CD4-positive, alpha-beta T cell treated with Interleukin-2 at 100 ng/mL for 4 hours (primary cell): ENCODE measurements around the gene ZNG1A.
"Not testable (repeated sequence)": the region's sequence is repeated elsewhere in the genome, so short reads cannot be mapped to it uniquely, and the experiment has no call there.

Experiments used
- DNase-seq: peaks from one replicate; pipeline ENCODE4 v3.0.0-alpha.2; 2020; ENCODE audit warnings: low spot score

Gene ZNG1A

DNA sequence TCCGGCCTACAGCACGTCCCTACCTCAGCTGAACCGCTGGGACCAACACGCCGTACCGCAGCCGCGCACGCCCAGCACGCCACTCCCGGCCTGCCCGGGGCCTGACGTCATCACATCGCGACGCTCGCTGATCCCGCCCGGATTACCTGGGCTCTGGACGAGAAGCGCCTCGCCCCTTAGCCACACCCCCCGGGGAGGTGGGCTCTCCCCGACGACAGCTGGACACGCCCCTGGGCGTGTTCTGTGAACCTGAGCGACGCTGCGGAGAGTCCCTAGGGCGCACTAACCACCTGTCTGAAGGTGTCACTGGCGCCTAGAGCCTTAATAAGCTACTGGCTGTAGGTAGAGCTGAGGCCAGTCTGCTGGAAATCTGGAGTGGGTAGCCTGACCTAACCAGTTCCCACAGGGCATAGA is at the start of gene ZNG1A:
ZNG1A (minus strand) TSS at position 87 of the 414 bp plus-strand sequence. CDS start 87 bp downstream, outside the sequence.
- DNase-seq = peak; percentile 86

DNA sequence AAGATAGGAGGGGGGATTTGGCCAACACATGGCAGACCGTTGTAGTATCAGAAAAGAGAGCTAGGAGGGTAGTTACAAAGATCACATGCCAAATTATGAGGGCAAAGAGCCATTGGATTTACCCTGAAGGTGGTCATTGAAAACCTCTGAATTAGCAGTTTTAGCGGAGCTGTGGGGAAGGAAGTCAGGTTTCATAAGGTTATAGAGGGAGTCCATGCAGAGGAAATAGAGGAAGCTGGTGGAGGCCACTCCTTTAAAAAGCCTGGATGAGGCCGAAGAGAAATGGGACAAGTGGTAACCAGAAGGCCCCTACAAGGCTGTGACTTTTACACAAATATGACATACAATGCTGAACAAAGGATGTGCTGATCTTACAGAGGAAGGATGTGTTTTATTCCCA is 49.0 kb upstream of the ZNG1A start:
- DNase-seq = no peak

DNA sequence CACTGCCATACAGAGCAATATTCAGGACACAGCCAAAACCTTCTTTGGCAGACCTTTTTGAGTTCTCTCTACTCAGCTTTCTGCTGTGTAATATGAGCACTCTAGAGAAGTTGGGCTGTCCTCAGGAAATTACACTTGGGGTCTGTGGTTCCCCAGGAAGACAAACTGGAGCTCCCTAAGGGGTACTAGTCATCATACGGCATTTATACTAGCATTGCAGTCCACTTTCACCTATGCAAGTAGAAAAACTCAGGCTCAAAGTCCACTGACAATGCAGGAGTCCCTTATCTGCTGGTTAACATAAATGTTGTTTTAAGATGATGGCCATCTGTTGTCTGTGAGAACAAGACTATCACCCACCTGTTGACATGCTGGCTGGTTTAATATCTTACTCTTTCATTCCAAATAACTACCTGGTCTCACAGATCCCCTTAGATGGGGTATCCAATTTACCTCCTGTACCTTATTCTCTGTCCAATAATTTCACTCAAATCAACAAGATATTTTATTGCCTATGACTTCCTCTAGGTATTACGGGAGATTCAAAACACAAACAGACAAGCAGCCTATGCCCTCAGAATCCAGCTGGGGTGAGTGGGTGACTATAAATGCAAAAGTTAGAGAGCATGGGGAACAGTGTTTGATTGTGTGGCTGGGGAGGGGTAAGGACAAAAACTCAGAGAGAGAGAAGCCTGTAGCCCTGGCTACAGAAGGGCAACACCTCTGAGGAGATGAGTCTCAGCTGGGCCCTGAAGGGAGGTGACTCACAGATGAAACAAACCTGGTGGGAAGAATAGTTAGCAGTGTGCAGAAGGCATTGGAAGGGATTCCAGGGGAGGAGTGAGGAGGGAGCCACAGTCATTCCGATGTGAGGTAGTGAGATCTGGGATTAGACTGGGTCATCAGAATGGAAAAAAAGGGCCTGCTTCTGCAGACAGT is 46.0 kb upstream of the ZNG1A start:
- peak; percentile 30 for DNase-seq

DNA sequence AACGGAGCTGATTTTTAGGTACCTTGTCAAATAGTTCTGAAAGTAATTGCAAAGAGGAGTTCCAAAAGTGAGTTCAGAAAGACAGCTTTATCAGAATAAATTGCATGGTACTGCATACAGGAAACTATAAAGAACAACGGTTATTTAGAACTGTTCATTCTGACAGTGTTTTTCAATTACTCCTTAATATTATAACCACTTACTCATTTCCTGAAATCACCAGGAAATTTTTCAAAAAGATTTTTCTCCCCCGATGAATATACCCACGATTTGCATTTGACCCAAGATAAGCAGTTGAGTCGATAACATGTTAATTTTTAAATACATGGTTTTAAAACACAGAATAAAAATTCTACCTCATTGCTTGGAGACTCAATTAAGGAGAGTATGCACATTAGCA is 45.2 kb upstream of the ZNG1A start:
- DNase-seq = no peak

DNA sequence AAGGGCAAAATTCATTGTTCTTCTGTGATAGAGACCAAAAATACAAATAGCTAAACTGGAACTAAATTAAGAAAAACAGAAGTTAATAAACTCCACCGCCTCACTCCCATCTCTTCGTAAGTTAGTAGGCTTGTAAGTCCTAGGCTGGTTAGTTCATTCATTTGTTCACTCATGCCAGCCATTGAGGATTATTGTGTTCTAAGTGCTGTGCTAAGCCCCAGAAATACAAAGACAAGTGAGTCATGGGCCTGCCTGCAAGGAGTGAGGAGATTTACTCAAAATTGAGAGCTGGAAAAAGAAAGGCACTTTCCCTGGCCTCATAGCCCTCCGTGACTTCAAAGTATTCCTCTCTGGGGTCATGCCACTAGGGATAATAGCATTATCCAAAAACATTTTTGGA is 44.3 kb upstream of the ZNG1A start:
- DNase-seq = no peak

DNA sequence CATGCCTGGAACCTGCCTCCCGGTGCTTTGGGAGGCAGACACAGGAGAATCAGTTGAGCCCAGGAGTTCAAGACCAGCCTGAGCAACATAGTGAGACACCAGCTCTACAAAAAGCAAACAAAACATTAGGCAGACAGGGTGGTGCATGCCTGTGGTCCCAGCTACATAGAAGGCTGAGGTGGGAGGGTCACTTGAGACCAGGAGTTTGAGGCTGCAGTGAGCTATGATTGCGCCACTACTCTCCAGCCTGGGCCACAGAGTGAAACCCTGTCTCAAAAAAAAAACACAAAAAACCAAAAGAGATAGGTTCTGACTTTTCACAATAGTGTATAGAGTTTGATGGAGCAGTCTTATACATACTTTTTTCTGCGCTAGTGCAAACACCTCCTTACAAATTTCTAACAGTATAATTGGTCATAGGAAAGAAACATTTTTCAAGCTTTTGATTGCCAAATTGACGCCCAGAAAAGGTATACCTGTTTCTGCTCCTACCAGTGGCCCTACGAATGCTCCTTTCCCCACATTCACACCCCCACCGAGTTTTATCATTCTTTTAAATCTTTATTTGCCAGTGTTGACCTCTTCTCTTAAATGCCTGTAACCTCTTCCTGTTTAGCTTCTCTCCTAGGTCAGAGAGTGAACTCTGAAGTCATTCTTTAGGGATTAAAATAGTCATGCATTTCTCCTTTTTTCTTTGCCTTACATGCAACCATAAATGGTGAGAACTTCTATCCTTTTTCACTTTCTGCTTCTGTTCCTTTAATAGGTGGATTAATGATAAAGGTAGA is 43.3 kb upstream of the ZNG1A start:
- DNase-seq = peak; percentile 20

DNA sequence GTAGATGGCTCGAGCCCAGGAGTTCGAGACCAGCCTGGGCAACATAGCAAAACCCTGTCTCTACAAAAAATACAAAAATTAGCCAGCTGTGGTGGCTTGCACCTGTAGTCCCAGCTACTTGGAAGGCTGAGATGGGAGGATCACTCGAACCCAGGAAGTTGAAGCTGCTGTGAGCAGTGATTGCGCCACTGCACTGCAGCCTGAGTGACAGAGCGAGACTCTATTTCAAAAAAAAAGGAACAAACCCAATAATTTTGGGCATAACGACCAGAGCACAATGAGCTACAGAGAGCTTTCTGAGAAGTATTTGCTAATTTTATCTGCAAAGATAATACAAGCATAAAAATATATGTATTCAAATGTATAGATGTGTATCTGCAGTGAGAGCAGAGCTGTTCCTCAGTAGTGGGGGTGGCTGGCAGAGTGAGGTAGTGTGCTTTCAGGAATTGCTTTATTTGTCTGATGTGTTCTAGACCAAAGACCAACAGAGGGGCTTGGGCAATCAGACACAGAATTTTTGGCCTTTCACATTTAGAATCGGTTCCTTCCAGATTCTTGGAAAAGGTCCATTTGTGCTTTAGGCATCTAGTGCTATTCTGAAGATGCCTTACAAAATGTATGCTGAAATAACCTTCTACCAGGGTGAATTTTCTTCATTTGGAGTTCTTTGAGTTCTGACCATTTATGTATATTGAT is 41.0 kb upstream of the ZNG1A start:
- DNase-seq = no peak

DNA sequence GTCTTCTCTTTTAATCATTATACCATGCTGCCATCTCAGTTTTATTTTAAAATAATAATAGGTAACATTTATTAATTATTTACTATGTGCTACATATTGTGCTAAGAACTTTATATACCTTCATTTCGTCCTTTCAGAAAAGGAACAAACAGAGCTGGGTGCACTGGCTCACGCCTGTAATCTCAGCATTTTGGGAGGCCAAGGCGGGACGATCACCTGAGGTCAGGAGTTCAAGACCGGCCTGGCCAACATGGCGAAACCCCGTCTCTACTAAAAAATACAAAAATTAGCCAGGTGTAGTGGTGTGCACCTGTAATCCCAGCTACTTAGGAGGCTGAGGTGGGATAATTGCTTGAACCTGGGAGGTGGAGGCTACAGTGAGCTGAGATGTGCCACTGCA is 40.2 kb upstream of the ZNG1A start:
- DNase-seq = not testable (repeated sequence)

DNA sequence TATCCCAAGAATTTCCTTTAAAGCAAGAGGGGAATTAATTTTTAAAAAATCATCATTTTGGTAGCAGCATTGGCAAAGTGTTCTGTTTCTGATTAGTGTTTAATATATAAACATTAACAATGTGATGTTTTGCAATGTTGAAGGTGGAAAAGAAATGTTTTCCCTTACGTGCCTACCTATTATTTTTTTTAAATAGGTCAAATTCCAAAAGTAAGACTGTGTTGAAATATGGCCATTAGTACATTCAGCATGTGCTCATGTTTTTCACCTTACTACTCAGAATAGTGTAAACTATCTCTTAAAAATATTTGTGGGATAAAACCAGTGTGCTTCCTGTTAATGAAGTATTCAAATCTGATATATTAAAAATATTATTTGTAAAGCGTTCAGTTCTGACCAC is 39.1 kb upstream of the ZNG1A start:
- no peak for DNase-seq

DNA sequence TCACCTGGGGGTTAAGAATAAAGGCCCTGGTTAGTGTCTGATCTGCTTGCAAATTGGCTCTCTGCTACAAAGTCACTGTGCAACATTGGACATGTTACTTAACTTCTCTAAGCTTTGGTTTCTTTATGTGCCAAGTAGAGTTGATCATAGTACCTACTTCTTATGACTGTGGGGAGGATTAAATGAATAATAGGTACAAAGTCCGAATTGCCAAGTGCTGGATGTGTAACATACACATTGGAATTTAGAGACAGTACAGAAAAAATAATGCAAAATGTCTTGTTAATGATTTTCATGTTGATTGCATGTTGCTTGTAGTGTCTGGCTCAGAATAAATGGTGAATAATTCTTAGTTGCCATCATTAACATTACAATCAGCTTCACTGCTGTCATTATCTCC is 38.0 kb upstream of the ZNG1A start:
- no peak for DNase-seq

DNA sequence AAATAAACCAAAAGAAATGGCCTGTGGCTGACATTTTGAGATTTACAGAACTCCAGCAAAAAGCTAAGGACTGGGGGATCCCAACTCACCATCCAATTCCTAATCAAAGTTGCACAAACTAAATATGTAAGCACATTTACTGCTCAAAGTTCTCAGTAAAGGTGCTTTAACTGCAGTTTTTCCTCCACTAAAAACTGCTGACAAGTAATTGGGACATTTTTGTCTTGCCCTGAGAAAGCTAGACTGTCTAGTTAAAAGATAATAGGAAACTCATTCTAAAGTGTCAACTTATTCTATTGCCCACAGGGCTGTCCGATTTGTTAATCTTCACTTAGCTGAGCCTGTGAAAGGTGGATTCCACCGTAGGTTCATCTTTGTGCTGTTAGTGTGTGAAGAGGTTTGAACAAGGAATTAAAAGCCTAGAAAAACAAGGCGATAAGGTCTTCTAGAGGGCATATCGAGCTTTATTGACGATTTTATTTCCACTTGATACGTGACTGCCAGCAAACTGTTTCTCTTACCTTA is 36.8 kb upstream of the ZNG1A start:
- DNase-seq = no peak

DNA sequence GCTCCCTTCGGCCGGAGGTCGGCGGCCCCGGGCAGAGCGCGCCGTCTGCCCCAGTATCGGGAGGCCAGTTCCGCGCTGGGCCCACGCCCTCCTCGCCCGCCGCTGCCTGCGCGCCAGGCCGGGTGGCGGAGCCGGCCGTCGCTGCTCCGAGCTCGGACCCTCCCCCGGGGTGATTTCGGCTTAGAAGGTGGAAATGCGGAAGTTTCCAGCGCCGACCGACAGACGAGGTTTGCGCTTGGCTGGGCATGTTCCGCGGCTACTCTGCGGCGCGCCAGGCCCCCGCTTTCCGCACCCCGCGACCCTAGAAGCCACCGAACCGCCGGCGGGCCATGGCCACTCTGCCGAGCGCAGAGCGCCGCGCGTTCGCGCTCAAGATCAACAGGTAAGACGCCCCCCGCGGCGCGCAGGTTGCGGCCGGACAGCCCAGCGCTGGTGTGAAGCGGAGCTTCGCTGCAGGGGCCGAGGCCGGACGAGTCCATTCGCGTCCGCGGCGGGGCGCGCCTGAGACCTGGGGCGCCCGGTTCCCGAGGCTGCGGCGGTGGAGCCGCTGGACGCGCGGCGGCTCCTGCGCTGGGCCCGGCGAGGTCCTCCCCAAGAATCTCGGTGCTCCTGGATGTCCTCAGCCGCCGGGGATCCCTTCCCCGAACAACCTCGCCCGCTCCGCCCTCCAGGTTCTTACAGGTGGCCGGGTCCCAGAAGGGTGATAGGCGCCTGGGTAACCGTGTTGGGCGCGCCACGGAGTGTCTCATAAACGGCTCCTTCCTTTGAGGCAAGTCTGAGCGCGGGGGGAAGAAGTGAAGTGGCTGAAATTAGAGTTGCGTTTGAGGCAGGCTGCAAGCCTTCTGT is 36.0 kb upstream of the ZNG1A start, which contains the start of gene DOCK8:
DOCK8 (plus strand) TSS at position 218 of the 846 bp plus-strand sequence; CDS start at position 330, 112 bp downstream.
- DNase-seq = peak; percentile 59

DNA sequence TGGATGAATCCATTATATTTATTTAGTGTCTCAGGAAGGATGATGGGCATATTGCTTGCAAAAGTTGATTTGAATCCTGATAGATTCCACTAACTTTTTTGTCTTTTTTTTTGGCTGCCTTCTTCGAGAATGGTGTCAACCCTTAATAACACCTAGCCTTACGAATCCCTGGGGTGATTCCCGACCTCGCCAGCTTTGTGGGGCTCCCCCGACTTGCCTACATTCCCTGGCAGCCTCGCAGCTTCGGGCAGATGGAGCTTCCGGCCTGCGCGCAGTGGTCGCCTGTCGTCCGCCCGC is 35.4 kb upstream of the ZNG1A start:
- no peak for DNase-seq

DNA sequence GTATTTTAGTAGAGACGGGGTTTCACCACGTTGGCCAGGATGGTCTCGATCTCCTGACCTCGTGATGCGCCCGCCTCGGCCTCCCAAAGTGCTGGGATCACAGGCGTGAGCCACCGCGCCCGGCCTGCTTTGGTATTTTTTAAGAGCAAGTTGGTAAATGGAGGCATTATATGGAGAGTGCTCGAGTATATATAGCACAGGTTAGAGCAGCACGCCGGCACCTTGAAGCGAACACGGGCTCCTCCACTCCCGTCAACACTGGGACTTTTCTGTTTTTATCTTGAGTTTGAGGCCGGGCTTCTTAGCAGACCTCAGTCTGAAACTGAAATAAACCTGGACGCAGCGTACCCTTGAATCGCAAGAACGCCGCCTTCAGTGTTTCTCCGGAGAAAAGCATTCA is 35.0 kb upstream of the ZNG1A start:
- not testable (repeated sequence) for DNase-seq

DNA sequence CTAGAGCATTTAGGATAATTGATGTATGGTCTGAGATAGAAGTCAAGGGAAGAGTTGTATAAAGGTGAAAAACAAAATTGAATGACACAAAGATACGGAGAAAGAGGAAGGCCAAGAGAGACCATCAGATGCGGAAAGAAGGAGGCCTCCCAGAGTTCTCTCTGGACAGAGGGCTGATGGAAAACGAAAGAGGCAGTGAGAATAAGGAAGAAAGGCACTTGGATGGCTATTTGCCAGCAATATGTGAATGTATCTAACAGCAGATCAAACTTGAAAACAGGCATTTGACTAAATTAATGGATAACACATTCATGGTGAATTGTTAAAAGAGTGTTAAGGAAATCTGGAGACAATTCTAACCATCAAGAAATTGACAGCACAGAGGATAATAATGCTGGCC is 33.4 kb upstream of the ZNG1A start:
- DNase-seq = no peak

DNA sequence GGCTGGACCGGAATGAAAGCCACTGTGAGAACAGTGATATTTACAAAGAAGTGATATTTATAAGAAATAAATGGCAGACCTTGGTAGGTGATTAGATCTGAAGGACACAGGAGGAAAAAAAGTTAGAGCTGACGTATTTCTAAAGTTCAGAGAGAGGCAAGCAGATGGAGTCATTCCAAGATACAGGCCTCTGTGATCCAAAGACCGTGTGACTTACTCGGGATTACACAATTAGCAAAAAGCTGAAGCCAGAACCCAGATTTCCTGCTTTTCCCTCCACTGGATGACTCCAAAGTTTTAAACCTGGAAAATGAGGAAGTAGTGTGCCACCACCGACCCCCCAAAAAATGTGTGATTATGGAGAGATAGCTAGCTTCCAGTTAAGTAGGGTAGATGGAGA is 32.7 kb upstream of the ZNG1A start:
- no peak for DNase-seq

DNA sequence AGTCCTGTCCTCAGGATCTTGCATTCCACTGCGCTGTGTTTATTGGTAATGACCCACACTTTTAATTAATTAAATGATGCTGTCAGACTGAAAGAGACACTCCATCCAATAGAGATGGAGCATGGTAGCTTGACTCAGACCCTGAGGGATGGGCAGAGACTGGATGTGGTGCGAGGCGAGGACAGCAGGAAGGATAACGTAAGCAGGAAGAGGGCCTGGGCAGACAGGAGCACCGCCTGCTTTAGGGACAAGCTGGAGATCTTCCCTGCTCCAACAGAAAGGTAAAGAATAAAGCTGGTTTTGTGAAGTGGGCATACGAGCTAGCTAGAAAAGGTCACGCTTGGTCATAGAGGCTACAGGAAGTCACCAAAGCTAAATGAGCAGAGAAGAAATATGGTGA is 32.2 kb upstream of the ZNG1A start:
- DNase-seq = no peak

DNA sequence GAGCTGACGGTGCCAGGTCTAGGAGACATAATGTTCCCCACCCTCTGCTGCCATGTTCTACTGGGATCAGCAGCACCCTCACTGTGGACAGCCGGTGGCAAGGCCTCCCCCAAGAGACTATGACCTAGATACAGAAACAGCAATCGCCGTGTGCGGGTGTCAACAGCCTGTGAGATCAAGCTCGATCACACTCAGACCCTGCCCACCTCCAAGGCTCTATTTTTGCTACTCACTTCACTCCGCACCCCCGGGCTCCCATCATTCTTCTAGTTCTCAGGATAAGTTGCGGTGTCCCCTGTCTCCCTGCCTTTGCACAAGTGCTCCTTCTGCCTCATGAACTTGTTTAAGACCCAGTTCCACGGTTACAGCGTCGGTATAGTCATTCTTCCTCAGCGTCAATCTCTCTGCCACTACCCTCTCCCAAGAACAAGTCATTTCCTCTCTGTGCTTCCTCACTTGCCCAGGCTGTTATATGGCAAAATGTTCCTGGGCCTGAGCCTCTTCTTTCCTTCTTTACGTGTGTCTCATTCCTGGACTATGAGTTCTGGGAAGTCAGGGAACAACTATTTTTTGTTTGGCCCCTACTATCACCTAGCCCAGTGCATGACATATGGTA is 30.4 kb upstream of the ZNG1A start:
- DNase-seq = no peak

DNA sequence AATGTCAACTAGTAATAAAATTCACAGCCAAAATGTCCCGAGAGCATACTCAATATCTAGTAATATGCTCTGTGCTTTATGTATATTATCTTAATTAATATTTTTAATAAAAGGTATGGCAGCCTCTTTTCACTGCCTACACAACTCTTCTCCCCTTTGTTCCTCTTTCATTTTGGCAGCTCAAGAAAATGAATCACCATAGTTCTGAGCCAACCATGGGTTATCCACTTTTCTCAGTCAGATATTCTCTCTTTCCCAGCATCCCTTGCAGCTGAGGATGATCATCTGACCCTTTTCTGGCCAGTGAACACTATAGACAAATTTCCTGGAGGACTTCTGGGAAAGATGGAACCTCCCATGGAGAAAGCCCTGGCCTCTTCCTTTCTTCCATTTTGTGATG is 27.6 kb upstream of the ZNG1A start:
- no peak for DNase-seq

DNA sequence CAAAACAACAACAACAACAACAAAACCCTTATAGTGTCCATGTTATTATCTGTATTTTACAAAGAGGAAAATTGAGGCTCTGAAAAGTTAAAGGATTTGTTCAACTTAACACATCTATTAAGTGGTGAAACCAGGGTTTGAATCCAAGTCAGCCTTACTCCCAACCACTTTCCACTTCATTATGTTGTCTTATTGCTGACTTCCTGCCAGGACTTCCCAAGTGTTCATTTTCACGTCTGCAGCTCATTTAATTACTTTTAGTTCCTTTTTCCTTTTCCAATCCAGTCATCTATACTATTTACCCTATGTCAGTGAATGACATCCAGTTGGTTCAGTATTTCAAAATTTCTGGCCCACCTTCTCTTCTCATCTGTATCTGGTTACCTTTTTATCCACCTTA is 20.7 kb upstream of the ZNG1A start:
- not testable (repeated sequence) for DNase-seq
